NOMO-1 treated with dmso at 0.1 percent for 144 hours (cell line): ENCODE data around the gene CACNA1C.
A peak's percentile ranks its signal among the peaks of the same experiment; 100 is the strongest.
"Not testable (repeated sequence)": the region's sequence is repeated elsewhere in the genome, so short reads cannot be mapped to it uniquely, and the experiment has no call there.

Experiments used
- DNase-seq: peaks from one replicate; lab custom pipeline; 2025; ENCODE audit not compliant: unreplicated experiment; lab: John Stamatoyannopoulos, UW

CACNA1C gene

GRCh38 chr12:2248901-2249381, 196.2 kb downstream of the CACNA1C start:
- DNase-seq: no peak

GRCh38 chr12:2250797-2251196, 198.0 kb downstream of the CACNA1C start:
- DNase-seq: no peak

- DNase-seq: no peak
Observed at GRCh38 chr12:2251526-2252209, 198.9 kb downstream of the CACNA1C start.

- DNase-seq: no peak
Observed at GRCh38 chr12:2255311-2255710, 202.5 kb downstream of the CACNA1C start.

GRCh38 chr12:2255731-2256130, 202.9 kb downstream of the CACNA1C start:
- not testable (repeated sequence) for DNase-seq

- no peak for DNase-seq
Observed at GRCh38 chr12:2256453-2256852, 203.7 kb downstream of the CACNA1C start.

- DNase-seq: no peak
Observed at GRCh38 chr12:2256915-2257314, 204.1 kb downstream of the CACNA1C start.

- DNase-seq: peak; percentile 63
Observed at GRCh38 chr12:2258025-2258424, 205.2 kb downstream of the CACNA1C start.

GRCh38 chr12:2259369-2259768, 206.6 kb downstream of the CACNA1C start:
- DNase-seq: peak; percentile 82

GRCh38 chr12:2260441-2260840, 207.7 kb downstream of the CACNA1C start:
- no peak for DNase-seq

- no peak for DNase-seq
Observed at GRCh38 chr12:2261708-2262107, 208.9 kb downstream of the CACNA1C start.

GRCh38 chr12:2262449-2262848, 209.7 kb downstream of the CACNA1C start:
- no peak for DNase-seq

- DNase-seq: no peak
Observed at GRCh38 chr12:2263901-2264300, 211.1 kb downstream of the CACNA1C start.

- DNase-seq: no peak
Observed at GRCh38 chr12:2264651-2265232, 212.0 kb downstream of the CACNA1C start.

GRCh38 chr12:2265461-2266167, 212.8 kb downstream of the CACNA1C start:
- no peak for DNase-seq

GRCh38 chr12:2266666-2267620, 214.2 kb downstream of the CACNA1C start:
- DNase-seq: no peak

GRCh38 chr12:2267703-2268470, 215.1 kb downstream of the CACNA1C start:
- DNase-seq: no peak

GRCh38 chr12:2268471-2269286, 215.9 kb downstream of the CACNA1C start:
- no peak for DNase-seq

- DNase-seq: no peak
Observed at GRCh38 chr12:2270846-2271245, 218.1 kb downstream of the CACNA1C start.
